GM23248 (cell line): ENCODE results near the gene CORIN. TPM values are rescaled to one million over a fixed set of nuclear protein-coding genes. Genes with fewer than 3 reads are reported as not detected.
"Not testable (repeated sequence)": the region's sequence is repeated elsewhere in the genome, so short reads cannot be mapped to it uniquely, and the experiment has no call there.

Experiments
- DNase-seq: peaks from one replicate; pipeline ENCODE4 v3.0.0-alpha.2; 2015
- H2AFZ ChIP-seq: fragments of 200-600 bp; sonication (generic); 2 replicates; pipeline ENCODE4 v1.6.1; 2016; ENCODE audit warnings: antibody characterized with exemption
- H3F3A ChIP-seq: fragments of 200-600 bp; sonication (generic); 2 replicates; pipeline ENCODE4 v1.6.1; 2016; ENCODE audit warnings: mild to moderate bottlenecking, antibody characterized with exemption, mixed run types; ENCODE audit not compliant: insufficient read depth
- H3K27ac ChIP-seq: fragments of 200-600 bp; sonication (generic); 2 replicates; pipeline ENCODE4 v1.5.1; 2016; ENCODE audit warnings: mild to moderate bottlenecking
- H3K27me3 ChIP-seq: fragments of 200-600 bp; sonication (generic); replicated peaks from 2 replicates; pipeline ENCODE4 v1.6.1; 2016; ENCODE audit warnings: mild to moderate bottlenecking; ENCODE audit not compliant: insufficient read depth
- H3K36me3 ChIP-seq: fragments of 200-600 bp; sonication (generic); 2 replicates; pipeline ENCODE4 v1.6.1; 2016; ENCODE audit warnings: low read depth, mild to moderate bottlenecking
- H3K4me1 ChIP-seq: fragments of 200-600 bp; sonication (generic); 2 replicates; pipeline ENCODE4 v1.6.1; 2016; ENCODE audit warnings: mild to moderate bottlenecking; ENCODE audit not compliant: insufficient read depth
- H3K4me2 ChIP-seq: fragments of 200-600 bp; sonication (generic); one replicate; pipeline ENCODE4 v1.6.1; 2016; ENCODE audit warnings: mild to moderate bottlenecking; ENCODE audit not compliant: unreplicated experiment
- H3K4me3 ChIP-seq: fragments of 200-600 bp; sonication (generic); 2 replicates; pipeline ENCODE4 v1.5.1; 2016; ENCODE audit warnings: mild to moderate bottlenecking
- H3K79me2 ChIP-seq: fragments of 200-600 bp; sonication (generic); 2 replicates; pipeline ENCODE4 v1.6.1; 2016; ENCODE audit warnings: mild to moderate bottlenecking; ENCODE audit not compliant: insufficient read depth
- H3K9ac ChIP-seq: fragments of 200-600 bp; sonication (generic); 2 replicates; pipeline ENCODE4 v1.6.1; 2016; ENCODE audit warnings: mild to moderate bottlenecking
- H3K9me2 ChIP-seq: fragments of 200-600 bp; sonication (generic); 2 replicates; pipeline ENCODE4 v1.6.1; 2016; ENCODE audit warnings: mixed run types, mild to moderate bottlenecking, moderate library complexity; ENCODE audit not compliant: insufficient read depth
- H3K9me3 ChIP-seq: fragments of 200-600 bp; sonication (generic); one replicate; pipeline ENCODE4 v1.6.1; 2017; ENCODE audit warnings: low read depth
- H4K20me1 ChIP-seq: fragments of 200-600 bp; sonication (generic); 2 replicates; pipeline ENCODE4 v1.6.0; 2016; ENCODE audit not compliant: insufficient read depth
- EZH2 ChIP-seq: fragments of 200-600 bp; sonication (generic); IDR thresholded peaks from 2 replicates; pipeline ENCODE4 v1.6.1; 2018; ENCODE audit warnings: antibody characterized with exemption, mild to moderate bottlenecking; ENCODE audit not compliant: insufficient read depth, poor library complexity, severe bottlenecking
- EZH2phosphoT487 ChIP-seq: fragments of 200-600 bp; sonication (generic); IDR thresholded peaks from 2 replicates; pipeline ENCODE4 v1.6.1; 2018; ENCODE audit warnings: antibody characterized with exemption, moderate library complexity, mild to moderate bottlenecking, low read depth; ENCODE audit not compliant: insufficient read depth
- WGBS, 2 experiments: methylation state at CpG; one replicate each; pipeline ENCODE4 v1.1.6; 2015 to 2017; ENCODE audit warnings: low lambda C conversion rate in 2 of 2, low coverage in 1 of 2; ENCODE audit errors: missing lambda C conversion rate in 2 of 2; 5-methylcytosine and 5-hydroxymethylcytosine counted together
- in situ Hi-C: fragments of 300-500 bp; cut with MboI; formaldehyde crosslinking; loops from 2 replicates; pipeline ENCODE4 v1.15.0; 2020
- polyA plus RNA-seq: library from polyadenylated mRNA; unstranded; fragments of >200 nt; fragmentation: Nextera tagmentation; extraction: Ambion mirVana; gene quantifications from 2 replicates; pipeline ENCODE4 v1.2.1, GENCODE V29; 2016
- total RNA-seq: library from RNA; depleted of rRNA; stranded (reverse); fragments of >200 nt; shearing (Covaris generic); gene quantifications from 2 replicates; pipeline ENCODE4 v1.2.3, GENCODE V29; 2014

Gene CORIN
- total and polyA plus RNA-seq, 2 experiments from 2014 or later: 0.70 to 0.86 TPM

GRCh38 chr4:47711183-47711582, 126.7 kb downstream of the CORIN start:
- Histone ChIP-seq H3K4me3 (no peak overlapping the region), H3K9me2 (no peaks in the 10 kb centered on the region), H3K36me3 (no peaks in the 10 kb centered on the region), H2AFZ (no peak overlapping the region), H3K4me2 (no peak overlapping the region), H3F3A (no peaks in the 10 kb centered on the region), H3K4me1 (no peaks in the 10 kb centered on the region), H4K20me1 (no peaks in the 10 kb centered on the region), H3K9me3 (no peaks in the 10 kb centered on the region), H3K9ac (no peak overlapping the region), H3K27ac (no peak overlapping the region), H3K79me2 (no peaks in the 10 kb centered on the region), H3K27me3 (peaks cover 11% of the 10 kb centered on the region; the same call in 1 of the 2 replicates)
- in situ Hi-C loops: no loop called here
- no peak for DNase-seq
- TF ChIP-seq EZH2: no peak
- no peak for TF ChIP-seq EZH2phosphoT487
- WGBS, 2 experiments: 70 to 74% methylated on average over 4 of the region's 4 CpGs

GRCh38 chr4:47706352-47706751, 131.5 kb downstream of the CORIN start:
- not testable (repeated sequence) for H3K79me2 ChIP-seq, H2AFZ ChIP-seq, H3K9ac ChIP-seq, H3K4me2 ChIP-seq, H3K9me3 ChIP-seq, H3K27ac ChIP-seq, DNase-seq, H3K9me2 ChIP-seq, H3K4me3 ChIP-seq, H3F3A ChIP-seq, H3K4me1 ChIP-seq, H3K36me3 ChIP-seq, H4K20me1 ChIP-seq
- peaks cover 28% of the 10 kb centered on the region; the same call in 1 of the 2 replicates for H3K27me3 ChIP-seq
- WGBS, 2 experiments: 91% methylated on average over 18 of the region's 18 CpGs
- in situ Hi-C loops: loop anchor here (10.0 kb wide), 1 partner anchor 128 kb away; the partner anchor contains the start of gene CORIN

GRCh38 chr4:47705326-47705981, 132.4 kb downstream of the CORIN start:
- Histone ChIP-seq H3F3A (no peaks in the 10 kb centered on the region), H3K9me3 (no peaks in the 10 kb centered on the region), H3K4me1 (no peaks in the 10 kb centered on the region), H3K9ac (no peak overlapping the region), H3K4me3 (no peak overlapping the region), H3K27me3 (peaks cover 28% of the 10 kb centered on the region; the same call in 1 of the 2 replicates), H3K4me2 (no peak overlapping the region), H2AFZ (no peak overlapping the region), H3K36me3 (no peaks in the 10 kb centered on the region), H4K20me1 (no peaks in the 10 kb centered on the region), H3K27ac (no peak overlapping the region), H3K79me2 (no peaks in the 10 kb centered on the region), H3K9me2 (no peaks in the 10 kb centered on the region)
- in situ Hi-C loops: loop anchor here (10.0 kb wide), 1 partner anchor 129 kb away; the partner anchor contains the start of gene CORIN
- peak; percentile 52 for DNase-seq
- WGBS, 2 experiments: 3 to 5% methylated on average over 7 of the region's 7 CpGs
- TF ChIP-seq EZH2 (no peak), EZH2phosphoT487 (no peak)

GRCh38 chr4:47704693-47705325, 133.1 kb downstream of the CORIN start:
- in situ Hi-C loops: loop anchor here (10.0 kb wide), 1 partner anchor 130 kb away; the partner anchor contains the start of gene CORIN

More at GRCh38 chr4:47704693-47705325, 133.1 kb downstream of the CORIN start:
- Histone ChIP-seq H3K27ac (no peak overlapping the region), H3K36me3 (no peaks in the 10 kb centered on the region), H3K79me2 (no peaks in the 10 kb centered on the region), H3K27me3 (peaks cover 34% of the 10 kb centered on the region; the same call in 1 of the 2 replicates), H3K9me2 (no peaks in the 10 kb centered on the region), H3K9me3 (no peaks in the 10 kb centered on the region), H2AFZ (no peak overlapping the region), H3K4me1 (no peaks in the 10 kb centered on the region), H3K4me3 (no peak overlapping the region), H4K20me1 (no peaks in the 10 kb centered on the region), H3F3A (no peaks in the 10 kb centered on the region), H3K4me2 (peak overlapping the region; percentile 45), H3K9ac (no peak overlapping the region)
- WGBS, 2 experiments: 21 to 23% methylated on average over 11 of the region's 11 CpGs
- peak; percentile 52 for DNase-seq
- TF ChIP-seq EZH2phosphoT487 (no peak), EZH2 (no peak)
